CD4-positive, alpha-beta T cell treated with Interleukin-10 for 1 hour (primary cell): ENCODE results near the gene NBPF4.
"Not testable (repeated sequence)": the region's sequence is repeated elsewhere in the genome, so short reads cannot be mapped to it uniquely, and the experiment has no call there.

ENCODE experiments used
- DNase-seq: peaks from one replicate; pipeline ENCODE4 v3.0.0-alpha.2; 2020

Gene NBPF4

DNA sequence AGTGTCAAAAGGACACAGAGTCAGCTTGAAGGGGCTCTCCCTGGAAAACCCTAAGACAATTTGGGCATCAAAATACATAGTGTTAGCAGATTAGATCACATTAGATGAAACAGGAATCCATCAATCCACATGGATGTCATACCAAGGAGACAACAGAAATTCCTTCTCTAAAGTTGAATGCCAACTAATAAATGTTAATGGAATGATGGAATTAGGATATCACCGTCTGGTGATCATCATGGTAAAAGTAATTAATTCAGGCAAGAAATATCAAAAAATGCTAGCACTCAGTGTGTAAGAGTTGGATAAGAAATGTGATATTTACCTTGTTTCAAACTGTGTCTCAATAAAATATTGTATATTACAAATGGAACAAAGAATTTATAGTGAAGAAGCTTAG is 32.9 kb downstream of the NBPF4 start:
- no peak for DNase-seq

- peak; percentile 7 for DNase-seq
These were observed 34.3 kb downstream of the NBPF4 start for GRCh38 chr1:108209456-108210108.

GRCh38 chr1:108208724-108209446 is 35.0 kb downstream of the NBPF4 start:
- DNase-seq: no peak

DNA sequence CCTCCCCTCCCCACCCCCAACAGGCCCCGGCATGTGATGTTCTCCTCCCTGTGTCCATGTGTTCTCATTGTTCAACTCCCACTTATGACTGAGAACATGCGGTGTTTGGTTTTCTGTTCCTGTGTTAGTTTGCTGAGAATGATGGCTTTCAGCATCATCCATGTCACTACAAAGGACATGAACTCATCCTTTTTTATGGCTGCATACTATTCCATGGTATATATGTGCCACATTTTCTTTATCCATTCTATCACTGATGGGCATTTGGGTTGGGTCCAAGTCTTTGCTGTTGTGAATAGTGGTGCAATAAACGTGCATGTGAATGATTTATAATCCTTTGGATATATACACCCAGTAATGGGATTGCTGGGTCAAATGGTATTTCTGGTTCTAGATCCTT is 40.3 kb downstream of the NBPF4 start:
- DNase-seq: not testable (repeated sequence)

- no peak for DNase-seq
These were observed 42.2 kb downstream of the NBPF4 start for GRCh38 chr1:108201687-108202086.

GRCh38 chr1:108200687-108201051 is 43.2 kb downstream of the NBPF4 start:
- peak; percentile 58 for DNase-seq

DNA sequence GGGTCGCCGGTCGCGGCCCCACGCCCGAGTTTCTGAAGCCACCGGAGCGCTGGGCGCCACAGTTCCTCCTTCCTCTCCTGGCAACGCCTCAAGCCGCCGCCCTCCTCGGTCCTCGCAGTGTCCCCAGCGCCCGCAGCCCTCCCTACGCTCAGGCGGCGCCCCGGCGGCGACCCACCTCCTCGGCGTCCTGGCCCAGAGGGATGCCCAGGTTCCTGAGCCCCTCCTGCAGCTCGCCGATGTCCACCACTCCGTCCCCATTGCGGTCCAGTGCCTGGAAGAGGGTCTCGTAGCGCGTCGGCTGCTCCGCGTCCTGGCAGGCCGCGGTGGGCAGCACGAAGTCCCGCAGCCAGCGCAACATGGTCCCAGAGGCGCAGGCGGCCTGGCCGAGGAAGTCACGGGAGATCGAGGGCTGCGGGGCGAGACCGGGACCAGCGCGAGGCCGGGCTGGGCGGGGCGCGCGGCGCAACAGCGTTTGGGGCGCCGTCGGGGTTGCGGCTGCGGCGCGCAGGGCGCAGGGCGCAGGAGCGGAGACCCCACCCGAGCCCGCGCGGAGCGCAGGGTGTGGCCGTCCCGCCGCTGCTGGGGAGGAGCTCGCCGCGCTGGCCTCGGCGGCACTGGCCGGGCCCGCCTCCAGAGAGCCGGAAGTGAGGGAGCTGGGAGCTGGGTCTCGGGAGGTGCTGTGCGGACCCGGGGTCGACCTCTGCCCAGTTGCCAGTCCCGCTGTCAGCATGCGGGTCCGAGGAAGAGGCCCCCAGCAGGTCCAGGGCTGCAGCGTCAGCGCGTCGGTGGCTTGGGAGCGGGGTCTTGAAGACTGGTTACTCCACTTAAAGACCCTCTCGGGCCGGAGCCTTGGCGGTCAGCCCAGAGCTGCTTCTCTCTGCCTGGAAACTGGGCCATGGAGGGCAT is 43.8 kb downstream of the NBPF4 start, which contains the start of gene SLC25A24:
SLC25A24 (minus strand) TSS at position 563 of the 906 bp plus-strand sequence; CDS start at position 358, 205 bp downstream.
- DNase-seq: peak; percentile 78

DNA sequence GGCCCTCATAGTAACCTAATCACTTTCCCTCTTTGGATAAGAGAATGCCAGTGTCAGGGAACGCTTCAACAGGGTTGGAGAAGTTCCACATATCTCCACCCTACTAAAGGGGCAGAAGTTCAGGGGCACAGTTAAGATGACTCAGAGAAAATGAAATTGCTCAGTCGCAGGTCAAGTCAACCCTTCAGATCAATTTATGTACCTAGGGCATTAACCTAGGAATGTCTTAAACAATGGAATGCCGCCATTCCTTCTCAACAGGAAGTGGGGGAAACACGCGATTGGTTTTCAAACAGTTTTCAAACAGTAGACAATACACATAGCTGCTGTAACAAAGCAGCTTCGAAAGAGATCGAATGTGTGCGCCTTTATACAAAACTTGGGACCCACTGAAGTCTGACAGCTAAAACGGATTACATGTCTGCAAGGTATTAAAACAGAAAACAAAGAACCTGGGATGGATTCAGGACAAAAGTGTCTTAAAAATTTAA is 44.6 kb downstream of the NBPF4 start:
- DNase-seq: peak; percentile 1

DNA sequence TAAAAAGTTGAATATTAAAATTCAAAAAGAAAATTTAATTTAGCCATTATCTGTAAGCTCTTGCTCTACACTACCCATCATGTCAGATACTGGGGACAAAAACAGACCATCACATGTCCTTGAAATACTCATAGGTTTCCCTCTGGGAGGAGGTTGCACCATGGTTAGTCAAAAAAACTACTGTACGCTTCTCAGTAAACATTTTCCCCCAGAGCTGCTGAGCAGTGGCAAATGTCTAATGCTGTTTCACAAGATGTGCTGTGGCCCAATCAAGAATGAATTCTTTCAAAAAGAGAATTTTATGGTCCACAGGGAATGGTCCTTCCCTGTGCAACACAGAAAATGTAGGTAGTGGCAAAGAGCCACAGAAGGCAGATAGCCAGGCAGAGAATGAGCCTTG is 49.8 kb downstream of the NBPF4 start:
- DNase-seq: no peak

- no peak for DNase-seq
These were observed 50.5 kb downstream of the NBPF4 start for GRCh38 chr1:108193333-108193732.

GRCh38 chr1:108192581-108192980 is 51.3 kb downstream of the NBPF4 start:
- DNase-seq: no peak

DNA sequence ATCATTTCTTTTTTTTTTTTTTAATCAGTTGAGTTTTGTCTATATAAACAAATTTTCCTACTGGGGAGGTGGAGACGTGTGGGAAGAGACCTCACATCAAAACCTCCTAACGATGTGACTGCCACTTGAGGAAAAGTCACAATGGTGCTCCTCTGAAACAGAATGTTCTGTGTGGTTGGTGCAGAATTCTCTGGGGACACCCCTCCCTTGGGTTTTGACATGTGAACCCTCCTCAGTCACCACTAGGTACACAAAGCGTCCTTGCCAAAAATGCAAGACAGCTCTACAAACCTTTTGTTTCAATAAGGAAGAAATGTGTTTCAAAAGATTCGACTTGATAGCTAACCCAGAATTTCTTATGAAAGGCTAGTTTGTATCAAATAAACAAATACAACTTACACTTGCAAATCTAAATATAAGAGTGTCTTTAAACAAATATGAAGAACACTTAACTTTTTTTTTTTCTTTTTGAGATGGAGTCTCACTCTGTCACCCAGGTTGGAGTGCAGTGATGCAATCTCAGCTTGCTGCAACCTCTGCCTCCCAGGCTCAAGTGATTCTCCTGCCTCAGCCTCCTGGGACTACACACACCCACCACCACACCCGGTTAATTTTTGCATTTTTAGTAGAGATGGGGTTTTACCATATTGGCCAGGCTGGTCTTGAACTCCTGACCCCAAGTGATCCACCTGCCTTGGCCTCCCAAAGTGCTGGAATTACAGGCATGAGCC is 53.0 kb downstream of the NBPF4 start:
- no peak for DNase-seq

DNA sequence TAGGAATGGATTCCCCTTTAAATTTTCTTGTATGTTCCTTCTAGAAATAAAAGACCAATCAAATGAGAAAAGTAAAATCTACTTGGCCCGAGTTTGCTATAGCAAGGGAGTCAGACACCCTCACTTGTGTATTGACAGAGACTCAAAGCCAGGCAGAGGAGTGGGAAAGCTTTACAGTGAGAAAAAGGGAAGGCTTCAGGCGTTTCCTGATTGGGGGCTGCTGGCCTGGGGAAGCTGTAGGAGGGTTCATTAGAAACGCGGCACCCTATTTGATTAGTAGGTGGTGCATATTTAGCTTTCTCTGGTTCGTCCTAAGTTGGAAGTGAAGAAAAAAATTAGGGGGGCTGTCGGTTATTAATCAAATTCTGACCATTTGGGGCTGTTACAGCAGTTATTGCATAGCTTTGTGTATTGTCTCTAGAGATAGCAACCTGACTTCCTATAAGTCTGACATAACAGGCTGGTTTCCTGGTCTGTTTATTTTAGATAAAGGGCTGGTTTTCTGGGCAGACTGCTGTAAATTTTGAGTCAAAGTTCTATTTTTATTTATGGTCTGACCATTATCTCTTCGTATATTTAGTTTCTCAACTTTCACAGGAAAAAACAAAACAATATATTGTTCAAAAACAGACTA is 53.8 kb downstream of the NBPF4 start:
- DNase-seq: no peak

DNA sequence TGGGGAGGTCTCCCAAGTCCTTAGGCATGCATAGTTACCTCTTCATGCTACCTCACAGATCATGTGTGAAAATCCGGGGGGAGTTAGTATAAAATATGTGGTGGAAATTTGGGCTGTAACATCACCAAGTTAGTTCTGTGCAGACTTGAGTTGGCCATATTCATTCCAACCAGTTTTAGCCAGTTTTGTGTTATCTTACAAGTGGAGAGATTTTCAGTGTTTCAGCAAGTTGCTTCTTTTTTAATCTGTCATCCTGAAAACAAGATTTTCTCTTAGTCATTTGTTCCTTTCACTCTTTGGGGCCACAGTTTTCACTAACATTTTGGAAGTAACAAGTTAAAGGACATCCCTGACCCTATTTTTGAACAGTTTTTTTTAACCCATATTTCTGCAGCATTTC is 55.1 kb downstream of the NBPF4 start:
- no peak for DNase-seq

- no peak for DNase-seq
These were observed 60.7 kb downstream of the NBPF4 start for GRCh38 chr1:108182959-108183700.

DNA sequence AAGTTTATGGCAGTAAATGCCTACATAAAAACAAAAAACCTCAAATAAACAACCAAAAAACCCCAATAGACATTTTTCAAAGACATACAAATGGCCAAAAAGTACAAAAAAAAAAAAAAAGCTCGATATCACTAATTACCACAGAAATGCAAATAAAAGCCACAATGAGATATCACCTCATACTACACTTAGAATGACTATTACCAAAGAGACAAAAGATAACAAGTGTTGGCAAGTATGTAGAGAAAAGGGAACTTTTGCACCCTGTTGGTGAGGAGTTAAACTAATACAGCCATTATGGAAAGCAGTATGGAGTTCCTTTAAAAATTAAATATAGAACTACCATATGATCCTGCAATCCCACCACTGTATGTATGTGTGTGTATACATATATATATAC is 64.9 kb downstream of the NBPF4 start:
- DNase-seq: no peak
